ENCODE data around the gene TTC4. TPM values are rescaled to one million over a fixed set of nuclear protein-coding genes. Genes with fewer than 3 reads are reported as not detected.
A peak's percentile ranks its signal among the peaks of the same experiment; 100 is the strongest.

The TTC4 gene
- total RNA-seq, 1 experiment from 2014 or later, result 30.8 TPM

DNA sequence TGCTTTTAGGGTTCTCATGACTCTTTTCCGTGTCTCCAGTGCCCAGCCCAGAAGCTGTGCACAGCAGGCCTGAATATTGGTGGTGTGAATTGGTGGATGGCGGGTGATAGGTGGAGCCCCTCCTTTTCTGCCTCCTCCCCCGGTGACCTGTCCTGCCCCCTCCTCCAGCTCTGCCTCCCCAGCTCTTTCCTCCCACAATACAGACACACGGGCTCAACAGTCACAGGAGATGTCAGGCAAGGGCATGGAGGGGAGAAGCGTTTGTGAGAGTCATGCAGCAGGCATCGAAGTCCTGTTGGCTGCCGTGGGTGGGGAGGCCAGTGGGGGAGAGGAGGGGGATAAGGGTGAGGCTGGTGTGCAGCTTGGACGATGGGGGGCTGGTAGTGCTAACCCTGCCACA is 17.3 kb upstream of the TTC4 start:
- Histone ChIP-seq H3K23me2 (ENCODE audit: insufficient read length, low read depth, low read length, poor library complexity, severe bottlenecking) (no peaks in the 10 kb centered on the region), H3K79me1 (ENCODE audit: insufficient read depth, low read depth, low read length, poor library complexity, severe bottlenecking) (no peaks in the 10 kb centered on the region), H4K20me1 (ENCODE audit: control insufficient read depth, insufficient read depth, insufficient read length) (no peaks in the 10 kb centered on the region), H3K27me3 (ENCODE audit: insufficient read depth, low read length) (no peaks in the 10 kb centered on the region; the same call in 1 of the 2 replicates), H3K9me3 (ENCODE audit: control insufficient read depth, low read depth, low read length) (no peaks in the 10 kb centered on the region), H2AK5ac (ENCODE audit: insufficient read length, low read length) (no peak overlapping the region), H3K18ac (ENCODE audit: insufficient read length, low read depth, low read length) (no peak overlapping the region), H3K27ac (ENCODE audit: insufficient read length, low read depth, low read length) (no peak overlapping the region), H2BK12ac (ENCODE audit: insufficient read length, low read depth, low read length) (no peak overlapping the region), H3K23ac (ENCODE audit: insufficient read length, low read depth, low read length) (no peak overlapping the region), H2AFZ (ENCODE audit: low read length) (no peak overlapping the region), H3K9ac (ENCODE audit: extremely low read depth, insufficient read length, low read length) (no peak overlapping the region), H4K91ac (ENCODE audit: insufficient read length, low read depth, low read length) (no peak overlapping the region), H3K4ac (ENCODE audit: low read depth, low read length) (no peak overlapping the region), H3T11ph (ENCODE audit: low read length) (no peak overlapping the region), H4K5ac (ENCODE audit: insufficient read length, low read depth, low read length) (no peak overlapping the region), H3K79me2 (ENCODE audit: insufficient read depth, low read length) (no peaks in the 10 kb centered on the region), H2BK15ac (ENCODE audit: low read depth, low read length) (no peak overlapping the region), H2BK120ac (ENCODE audit: low read depth, low read length, poor library complexity, severe bottlenecking) (no peak overlapping the region), H3K4me2 (ENCODE audit: insufficient read depth, insufficient read length, low read length) (no peak overlapping the region), H2BK5ac (ENCODE audit: insufficient read length, low read length) (no peak overlapping the region), H3K14ac (ENCODE audit: insufficient read depth, low read length) (no peak overlapping the region), H4K8ac (replicated peaks; ENCODE audit: insufficient read length, low read depth, low read length) (no peak overlapping the region), H3K56ac (ENCODE audit: insufficient read length, low read depth, low read length) (no peak overlapping the region), H3K4me1 (ENCODE audit: insufficient read depth, low read length) (no peaks in the 10 kb centered on the region), H2BK20ac (ENCODE audit: low read depth, low read length, poor library complexity, severe bottlenecking) (no peak overlapping the region)
- H3K4me3 Mint-ChIP-seq, result no peak overlapping the region
- peaks cover 0 to 3% of the 10 kb centered on the region in 2 experiments; a peak in 1 of 4 replicates for H3K4me1 Mint-ChIP-seq
- H3K9me3 Mint-ChIP-seq, result no peaks in the 10 kb centered on the region
- TF ChIP-seq, protein P1, sequence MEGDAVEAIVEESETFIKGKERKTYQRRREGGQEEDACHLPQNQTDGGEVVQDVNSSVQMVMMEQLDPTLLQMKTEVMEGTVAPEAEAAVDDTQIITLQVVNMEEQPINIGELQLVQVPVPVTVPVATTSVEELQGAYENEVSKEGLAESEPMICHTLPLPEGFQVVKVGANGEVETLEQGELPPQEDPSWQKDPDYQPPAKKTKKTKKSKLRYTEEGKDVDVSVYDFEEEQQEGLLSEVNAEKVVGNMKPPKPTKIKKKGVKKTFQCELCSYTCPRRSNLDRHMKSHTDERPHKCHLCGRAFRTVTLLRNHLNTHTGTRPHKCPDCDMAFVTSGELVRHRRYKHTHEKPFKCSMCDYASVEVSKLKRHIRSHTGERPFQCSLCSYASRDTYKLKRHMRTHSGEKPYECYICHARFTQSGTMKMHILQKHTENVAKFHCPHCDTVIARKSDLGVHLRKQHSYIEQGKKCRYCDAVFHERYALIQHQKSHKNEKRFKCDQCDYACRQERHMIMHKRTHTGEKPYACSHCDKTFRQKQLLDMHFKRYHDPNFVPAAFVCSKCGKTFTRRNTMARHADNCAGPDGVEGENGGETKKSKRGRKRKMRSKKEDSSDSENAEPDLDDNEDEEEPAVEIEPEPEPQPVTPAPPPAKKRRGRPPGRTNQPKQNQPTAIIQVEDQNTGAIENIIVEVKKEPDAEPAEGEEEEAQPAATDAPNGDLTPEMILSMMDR (conservative IDR thresholded peaks at IDR 0.05), result no peak
- peaks cover 23% of the 10 kb centered on the region for H3K27me3 Mint-ChIP-seq (ENCODE audit: low read depth)
- no peak overlapping the region for H3K27ac Mint-ChIP-seq
- DNase-seq, result peak; percentile 18
- H3K36me3 Mint-ChIP-seq (ENCODE audit: insufficient read depth in 1 of 3, low read depth in 3 of 3), result no peaks in the 10 kb centered on the region
- no CpG with 5 or more reads among the region's 8 CpGs for WGBS (ENCODE audit: extremely low coverage, insufficient read length, low lambda C conversion rate)
